ENCODE results near the gene IFI27L1.

Gene IFI27L1

DNA sequence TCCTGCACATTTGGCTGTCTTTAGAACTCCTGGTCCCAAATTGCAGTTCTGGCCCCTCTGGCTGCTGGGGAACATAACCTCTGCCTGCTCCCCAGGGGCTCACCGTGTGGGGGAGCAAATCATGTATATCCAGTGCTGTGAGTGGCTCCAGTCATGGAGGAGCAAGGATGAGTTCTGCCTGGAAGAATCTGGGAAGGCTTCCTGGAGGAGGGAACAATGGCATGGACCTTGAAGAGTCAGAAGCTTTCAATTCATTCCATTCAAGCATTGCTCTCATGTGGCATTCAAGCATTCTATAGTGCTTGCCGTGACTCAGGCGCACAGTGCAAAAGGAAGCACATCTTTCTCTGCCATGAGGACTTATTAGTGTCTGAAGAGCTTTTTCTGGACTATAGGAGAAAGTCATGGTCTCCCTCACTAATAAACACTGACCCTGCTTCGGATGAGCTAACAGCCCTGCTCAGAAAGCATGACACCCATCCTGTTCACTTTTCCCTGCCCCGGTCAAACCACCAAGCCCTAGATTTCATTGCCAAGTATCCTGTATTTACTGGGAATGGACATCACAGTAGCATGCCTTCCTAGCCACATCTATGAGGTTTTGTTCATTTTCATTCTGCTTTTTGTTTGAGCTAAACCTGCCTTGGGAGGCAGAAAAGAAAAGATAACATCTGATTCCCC is 32.9 kb downstream of the IFI27L1 start:
- DNase-seq (ENCODE audit: low spot score): no peak

GRCh38 chr14:94114589-94115057 is 33.5 kb downstream of the IFI27L1 start:
- DNase-seq (ENCODE audit: low spot score): no peak

- DNase-seq (ENCODE audit: low spot score): peak; percentile 41
These were observed 34.0 kb downstream of the IFI27L1 start for GRCh38 chr14:94115058-94115591.

GRCh38 chr14:94115631-94116030 is 34.5 kb downstream of the IFI27L1 start:
- no peak for DNase-seq (ENCODE audit: low spot score)

GRCh38 chr14:94116701-94117100 is 35.6 kb downstream of the IFI27L1 start:
- no peak for DNase-seq (ENCODE audit: low spot score)

- DNase-seq (ENCODE audit: low spot score): no peak
These were observed 36.7 kb downstream of the IFI27L1 start for GRCh38 chr14:94117856-94118255.

- DNase-seq (ENCODE audit: low spot score): no peak
These were observed 38.0 kb downstream of the IFI27L1 start for GRCh38 chr14:94119071-94119470.

DNA sequence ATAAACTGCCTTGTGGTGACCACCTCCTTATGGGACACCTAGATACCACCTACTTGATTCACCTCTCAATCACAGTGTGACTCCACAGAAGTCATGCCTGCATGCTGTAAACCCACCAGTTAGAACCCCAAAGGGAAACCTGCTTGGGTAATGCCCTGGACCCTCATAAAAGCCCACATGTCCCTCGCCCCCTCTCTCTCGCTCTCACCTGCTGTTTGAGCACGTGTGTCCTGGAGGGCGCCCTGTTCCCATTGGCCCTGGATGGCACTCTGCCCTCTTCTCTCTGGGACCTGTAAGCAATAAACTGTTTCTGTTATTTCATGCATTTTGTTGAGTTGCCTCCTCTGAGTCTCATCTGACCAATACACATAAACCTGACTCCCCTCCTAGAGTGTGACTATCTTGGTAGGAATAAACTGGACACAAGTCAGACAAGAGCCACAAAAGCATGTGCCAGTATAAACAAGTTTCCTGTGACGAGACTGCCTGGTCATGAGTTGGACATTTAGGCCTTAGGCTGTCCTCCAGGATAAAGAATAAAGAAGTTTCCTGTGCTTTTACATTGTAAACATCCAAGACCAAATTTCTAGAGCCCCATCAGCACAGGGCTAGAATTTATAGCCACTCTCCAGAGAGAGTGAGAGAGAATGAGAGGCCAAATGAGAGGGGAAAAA is 39.7 kb downstream of the IFI27L1 start:
- no peak for DNase-seq (ENCODE audit: low spot score)

- DNase-seq (ENCODE audit: low spot score): no peak
These were observed 40.4 kb downstream of the IFI27L1 start for GRCh38 chr14:94121485-94121884.

GRCh38 chr14:94122438-94122837 is 41.3 kb downstream of the IFI27L1 start:
- no peak for DNase-seq (ENCODE audit: low spot score)

- no peak for DNase-seq (ENCODE audit: low spot score)
These were observed 42.2 kb downstream of the IFI27L1 start for GRCh38 chr14:94123296-94123695.

DNA sequence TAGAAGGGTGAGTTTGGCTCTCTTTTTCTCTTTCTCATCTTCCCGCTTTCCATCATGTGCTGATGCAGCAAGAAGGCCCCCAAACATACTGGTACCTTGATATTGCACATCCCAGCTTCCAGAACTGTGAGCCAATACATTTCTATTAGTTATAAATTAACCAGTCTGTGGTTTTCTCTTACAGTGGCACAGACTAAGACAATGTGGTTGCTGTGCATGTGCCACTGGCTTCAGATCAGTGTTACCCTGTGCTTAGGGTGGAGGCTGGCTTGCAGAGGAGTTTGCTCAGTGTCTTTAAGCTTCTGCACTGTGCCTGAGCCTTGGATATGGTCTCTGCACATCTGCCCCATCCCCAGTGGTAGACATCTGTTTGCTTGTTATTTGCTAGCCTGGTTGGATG is 42.8 kb downstream of the IFI27L1 start:
- no peak for DNase-seq (ENCODE audit: low spot score)

- DNase-seq (ENCODE audit: low spot score): no peak
These were observed 43.7 kb downstream of the IFI27L1 start for GRCh38 chr14:94124582-94125377.

GRCh38 chr14:94125659-94126418 is 44.7 kb downstream of the IFI27L1 start:
- no peak for DNase-seq (ENCODE audit: low spot score)

DNA sequence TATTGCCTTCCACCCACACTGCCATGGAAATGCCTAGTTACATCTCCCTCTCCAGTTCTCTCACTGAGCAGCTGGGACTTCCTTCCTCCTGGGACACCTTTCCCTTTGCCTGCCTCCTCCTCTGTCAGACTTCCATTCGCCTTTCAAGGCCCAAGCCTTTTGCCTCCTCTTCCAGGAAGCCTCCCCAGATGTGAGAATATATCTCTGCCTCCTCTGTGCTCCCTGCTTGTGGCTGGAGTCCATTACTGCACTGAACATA is 45.2 kb downstream of the IFI27L1 start:
- DNase-seq (ENCODE audit: low spot score): no peak

DNA sequence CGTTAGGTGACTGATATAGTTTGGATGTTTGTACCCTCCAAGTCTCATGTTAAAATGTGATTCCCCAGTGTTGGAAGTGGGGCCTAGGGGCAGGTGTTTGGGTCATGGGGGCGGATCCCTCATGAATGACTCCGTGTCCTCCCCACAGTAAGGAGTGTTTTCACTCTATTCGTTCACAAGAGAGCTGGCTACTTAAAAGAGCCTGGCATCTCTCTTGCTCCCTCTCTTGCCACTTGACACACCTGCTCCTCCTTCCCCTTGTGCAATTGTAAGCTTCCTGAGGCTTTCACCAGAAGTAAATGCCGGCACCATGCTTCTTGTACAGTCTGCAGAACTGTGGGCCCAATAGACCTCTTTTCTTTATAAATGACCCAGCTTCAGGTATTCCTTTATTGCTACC is 45.7 kb downstream of the IFI27L1 start:
- no peak for DNase-seq (ENCODE audit: low spot score)

DNA sequence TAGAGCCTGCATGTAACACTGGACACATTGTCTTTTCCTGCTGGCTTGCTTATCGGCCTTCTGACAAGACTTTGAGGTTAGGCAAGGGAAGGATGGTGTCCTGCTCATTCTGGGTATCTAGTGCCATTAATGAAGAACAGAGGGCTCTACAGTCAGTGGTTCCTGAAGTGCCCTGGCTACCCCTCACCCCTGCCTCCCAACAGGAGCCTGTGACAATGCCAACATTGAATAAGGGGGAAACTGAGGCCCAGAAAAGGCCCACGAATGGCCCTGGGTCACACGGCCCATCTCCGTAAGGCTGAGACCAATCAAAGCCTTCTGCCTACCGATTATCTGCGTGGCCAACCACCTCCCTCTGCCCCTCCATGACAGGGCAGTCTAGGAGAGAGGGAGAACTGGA is 46.2 kb downstream of the IFI27L1 start:
- DNase-seq (ENCODE audit: low spot score): no peak

DNA sequence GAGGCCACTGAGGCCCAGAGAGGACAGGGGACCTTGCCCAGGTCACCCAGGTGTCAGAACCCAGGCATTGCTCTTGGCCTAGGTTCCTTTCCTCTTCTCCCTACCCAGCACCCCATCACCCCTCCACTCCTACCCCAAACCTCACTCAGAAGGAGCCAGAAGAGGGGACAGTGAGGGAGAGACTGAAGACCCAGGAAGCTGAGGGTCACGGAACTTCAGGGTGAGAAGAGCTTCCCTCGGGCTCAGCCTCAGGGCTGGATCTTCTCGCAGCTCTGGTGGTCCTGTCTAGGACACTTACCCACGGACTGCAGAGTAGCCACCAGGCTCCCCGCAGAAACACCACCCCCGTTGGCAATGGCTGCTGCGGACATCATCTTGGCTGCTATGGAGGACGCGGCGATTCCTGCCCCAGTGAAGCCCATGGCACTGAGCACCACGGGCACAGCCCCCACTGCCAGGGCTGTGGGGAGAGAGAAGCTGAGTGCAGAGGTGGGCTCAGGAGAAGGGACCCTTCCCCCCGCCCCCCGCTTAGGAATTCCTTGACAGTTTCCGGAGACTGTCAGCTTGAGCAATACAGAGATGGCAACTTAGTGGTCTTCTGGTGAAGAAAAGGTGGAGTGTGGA is 47.2 kb downstream of the IFI27L1 start:
- DNase-seq (ENCODE audit: low spot score): no peak

DNA sequence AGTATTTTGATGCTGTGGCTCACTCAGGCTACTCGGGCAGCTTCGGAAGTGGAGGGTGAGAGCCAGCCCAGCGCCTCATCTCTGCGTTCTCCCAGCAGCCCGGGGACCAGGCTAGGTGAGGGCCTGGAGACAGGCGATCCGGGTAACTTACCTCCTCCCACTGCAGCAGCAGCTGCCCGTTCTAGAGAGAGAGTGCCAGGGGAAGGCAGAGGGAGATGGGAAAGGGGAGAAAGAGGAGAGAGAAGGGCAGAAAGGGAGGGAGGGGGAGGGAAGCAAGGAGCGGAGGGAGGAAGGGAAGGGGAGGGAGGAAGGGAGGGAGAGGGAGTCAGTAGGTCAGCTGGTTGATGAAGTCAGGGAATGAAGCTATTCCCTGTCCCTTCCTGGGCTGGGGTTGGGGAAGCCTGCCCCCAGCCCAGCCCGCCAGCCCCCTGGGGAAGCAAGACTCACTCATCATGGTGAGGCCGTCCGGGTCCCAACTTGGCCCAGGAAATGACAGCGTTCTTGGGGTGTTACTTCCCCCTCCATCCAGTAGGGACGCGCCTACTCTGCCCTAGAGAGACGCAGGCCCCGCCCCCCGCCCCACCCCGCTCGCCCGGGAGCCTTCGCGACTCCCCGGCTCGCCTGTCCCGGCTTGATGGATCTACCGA is 48.1 kb downstream of the IFI27L1 start, which contains the start of gene IFI27L2:
TSS of gene IFI27L2 (minus strand) at position 494 of the 647 bp plus-strand sequence. CDS start at position 454, 40 bp downstream.
- DNase-seq (ENCODE audit: low spot score): peak; percentile 69

DNA sequence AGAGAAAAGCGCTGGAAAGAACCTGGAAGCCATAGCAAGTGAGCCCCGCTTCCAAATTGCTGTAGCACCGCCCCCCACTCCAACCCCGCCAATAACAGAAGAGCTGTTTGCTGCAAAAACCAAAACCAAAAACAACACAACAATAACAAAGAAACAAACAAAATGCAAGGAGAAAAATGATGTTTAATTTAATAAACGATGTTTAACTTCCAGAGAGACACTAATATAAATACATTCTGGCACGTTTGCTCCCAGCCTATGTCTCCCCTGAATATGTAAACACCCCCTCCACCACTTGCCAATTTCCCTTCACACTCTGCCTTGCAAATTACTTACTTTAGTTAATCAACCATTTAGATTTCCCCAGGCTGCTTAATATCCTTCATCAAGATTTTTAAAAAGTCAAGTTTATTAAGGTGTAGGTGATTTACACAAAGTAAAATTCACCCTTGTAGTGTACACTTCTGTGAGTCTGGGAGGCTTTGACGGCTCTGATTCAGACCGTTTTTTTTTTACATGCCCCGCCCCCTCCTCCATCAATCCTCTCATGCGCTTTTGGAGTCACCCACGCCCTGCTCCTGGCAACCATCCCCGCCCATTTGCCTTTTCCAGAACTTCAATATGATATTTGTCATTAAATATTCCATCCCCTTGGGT is 48.8 kb downstream of the IFI27L1 start:
- DNase-seq (ENCODE audit: low spot score): no peak

Measured in SK-N-DZ (cell line).